WERI-Rb-1 (cell line): ENCODE results near the gene IMPA2.

Experiments
- DNase-seq: peaks from one replicate; pipeline ENCODE4 v3.0.0-alpha.2; 2020
- H3K27ac ChIP-seq: fragments of 250-450 bp; sonication (Bioruptor Pico); 2 replicates; pipeline ENCODE4 v1.5.1; 2020; ENCODE audit warnings: mild to moderate bottlenecking, moderate library complexity
- H3K27me3 ChIP-seq: fragments of 250-450 bp; sonication (Bioruptor Pico); 2 replicates; pipeline ENCODE4 v1.5.1; 2021; ENCODE audit warnings: mild to moderate bottlenecking, low read depth, moderate library complexity; ENCODE audit not compliant: insufficient read depth, severe bottlenecking
- H3K36me3 ChIP-seq: fragments of 250-450 bp; sonication (Bioruptor Pico); 2 replicates; pipeline ENCODE4 v1.5.1; 2020; ENCODE audit warnings: mild to moderate bottlenecking, moderate library complexity
- H3K4me3 ChIP-seq: 2 replicates; pipeline ENCODE4 v1.5.1; 2011; ENCODE audit warnings: low read depth, mild to moderate bottlenecking, control low read depth, low read length
- H3K9me3 ChIP-seq: fragments of 250-450 bp; sonication (Bioruptor Pico); 2 replicates; pipeline ENCODE4 v1.5.1; 2021; ENCODE audit warnings: mild to moderate bottlenecking, moderate library complexity; ENCODE audit not compliant: severe bottlenecking
- CTCF ChIP-seq: IDR thresholded peaks from 2 replicates; pipeline ENCODE4 v1.5.1; 2011; ENCODE audit warnings: low read depth, mild to moderate bottlenecking, control low read depth, inconsistent platforms, low read length

IMPA2 gene

GRCh38 chr18:12027480-12027879 is 46.2 kb downstream of the IMPA2 start:
- H3K27ac ChIP-seq = no peak overlapping the region
- no peaks in the 10 kb centered on the region for H3K9me3 ChIP-seq
- peaks cover 9% of the 10 kb centered on the region for H3K36me3 ChIP-seq
- no peaks in the 10 kb centered on the region for H3K27me3 ChIP-seq
- DNase-seq = no peak
- TF ChIP-seq CTCF = no peak
- no peak overlapping the region for H3K4me3 ChIP-seq

- TF ChIP-seq CTCF = no peak
- Histone ChIP-seq H3K36me3 (peaks cover 9% of the 10 kb centered on the region), H3K4me3 (no peak overlapping the region), H3K27ac (no peak overlapping the region), H3K27me3 (no peaks in the 10 kb centered on the region), H3K9me3 (no peaks in the 10 kb centered on the region)
- DNase-seq = no peak
Observed at GRCh38 chr18:12028040-12028628, 46.8 kb downstream of the IMPA2 start.

- Histone ChIP-seq H3K36me3 (peaks cover 9% of the 10 kb centered on the region), H3K27me3 (no peaks in the 10 kb centered on the region), H3K4me3 (no peak overlapping the region), H3K9me3 (no peaks in the 10 kb centered on the region), H3K27ac (no peak overlapping the region)
- DNase-seq = no peak
- no peak for TF ChIP-seq CTCF
Observed at GRCh38 chr18:12028674-12029073, 47.4 kb downstream of the IMPA2 start.

- Histone ChIP-seq H3K36me3 (peaks cover 9% of the 10 kb centered on the region), H3K9me3 (no peaks in the 10 kb centered on the region), H3K27me3 (no peaks in the 10 kb centered on the region), H3K4me3 (no peak overlapping the region), H3K27ac (no peak overlapping the region)
- TF ChIP-seq CTCF = no peak
- no peak for DNase-seq
Observed at GRCh38 chr18:12029786-12030584, 48.7 kb downstream of the IMPA2 start.

- no peaks in the 10 kb centered on the region for H3K27me3 ChIP-seq
- no peak for DNase-seq
- no peak for TF ChIP-seq CTCF
- no peaks in the 10 kb centered on the region for H3K9me3 ChIP-seq
- no peak overlapping the region for H3K4me3 ChIP-seq
- H3K27ac ChIP-seq = no peak overlapping the region
- H3K36me3 ChIP-seq = peaks cover 9% of the 10 kb centered on the region
Observed at GRCh38 chr18:12030670-12031069, 49.4 kb downstream of the IMPA2 start.

GRCh38 chr18:12031181-12031580 is 49.9 kb downstream of the IMPA2 start:
- TF ChIP-seq CTCF = no peak
- DNase-seq = no peak
- no peaks in the 10 kb centered on the region for H3K9me3 ChIP-seq
- no peak overlapping the region for H3K27ac ChIP-seq
- H3K27me3 ChIP-seq = no peaks in the 10 kb centered on the region
- H3K4me3 ChIP-seq = no peak overlapping the region
- H3K36me3 ChIP-seq = peaks cover 9% of the 10 kb centered on the region
